Activated naive CD4-positive, alpha-beta T cell treated with anti-CD3 and anti-CD28 coated beads, Interleukin-2, amount 50 U/mL, for 16 hours (primary cell): ENCODE results near the gene RPL3.

Source experiments
- DNase-seq: peaks from one replicate; pipeline ENCODE4 v3.0.0-alpha.2; 2020

Gene RPL3

DNA sequence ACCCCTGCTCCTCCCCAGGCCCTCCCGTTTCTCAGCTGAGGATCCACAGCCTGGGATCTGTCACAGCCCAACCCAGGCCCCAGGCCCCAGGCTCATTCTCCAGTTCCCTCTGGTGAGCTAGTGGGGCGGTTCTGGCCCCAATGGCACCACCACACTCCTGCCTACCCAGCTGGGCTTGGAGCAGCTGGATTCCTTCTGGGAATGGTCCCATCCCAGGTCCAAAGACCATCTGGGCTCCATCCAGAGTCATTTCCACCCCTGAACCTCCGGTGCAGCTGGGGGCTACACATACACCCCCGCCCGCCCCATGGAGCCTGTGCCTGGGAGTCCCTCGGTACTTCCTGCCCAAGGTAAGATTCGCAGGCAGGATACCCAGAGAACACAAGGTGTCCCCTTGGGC lies 39.2 kb downstream of the RPL3 start:
- no peak for DNase-seq

GRCh38 chr22:39279170-39279850 lies 40.1 kb downstream of the RPL3 start:
- no peak for DNase-seq

- DNase-seq: no peak
Observed at GRCh38 chr22:39278040-39278439, 41.4 kb downstream of the RPL3 start.

GRCh38 chr22:39277142-39277607 lies 42.2 kb downstream of the RPL3 start:
- DNase-seq: no peak

DNA sequence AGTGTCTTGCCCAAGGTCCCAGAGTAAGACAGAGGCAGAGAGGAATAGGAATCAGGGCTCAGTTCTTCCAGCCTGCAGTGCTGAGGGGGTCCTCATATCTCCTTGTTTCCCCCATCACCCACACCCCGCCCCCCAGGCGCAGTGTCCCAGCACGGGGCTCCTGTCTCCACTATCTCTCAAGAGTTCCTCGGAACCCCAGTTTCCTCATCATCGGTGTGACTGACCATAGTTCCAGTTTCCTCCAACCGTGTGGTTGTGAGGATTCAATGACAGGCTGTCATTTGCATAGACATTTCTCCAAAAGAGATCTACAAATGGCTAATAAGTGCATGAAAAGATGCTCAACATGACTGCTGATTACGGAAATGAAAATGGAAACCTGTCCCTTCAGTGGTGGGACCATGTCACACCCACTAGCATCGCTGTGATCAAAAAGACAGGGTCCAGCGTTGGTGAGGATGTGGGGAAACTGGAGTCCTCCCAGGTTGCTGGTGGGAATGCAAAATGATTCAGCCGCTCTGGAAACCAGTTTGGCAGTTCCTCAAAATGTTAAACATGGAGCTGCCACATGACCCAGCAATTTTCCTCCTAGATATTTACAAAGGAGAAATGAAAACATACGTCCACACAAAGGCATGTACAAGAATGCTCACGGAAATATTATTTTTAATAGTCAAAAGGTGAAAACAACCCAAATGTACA lies 42.8 kb downstream of the RPL3 start:
- no peak for DNase-seq

DNA sequence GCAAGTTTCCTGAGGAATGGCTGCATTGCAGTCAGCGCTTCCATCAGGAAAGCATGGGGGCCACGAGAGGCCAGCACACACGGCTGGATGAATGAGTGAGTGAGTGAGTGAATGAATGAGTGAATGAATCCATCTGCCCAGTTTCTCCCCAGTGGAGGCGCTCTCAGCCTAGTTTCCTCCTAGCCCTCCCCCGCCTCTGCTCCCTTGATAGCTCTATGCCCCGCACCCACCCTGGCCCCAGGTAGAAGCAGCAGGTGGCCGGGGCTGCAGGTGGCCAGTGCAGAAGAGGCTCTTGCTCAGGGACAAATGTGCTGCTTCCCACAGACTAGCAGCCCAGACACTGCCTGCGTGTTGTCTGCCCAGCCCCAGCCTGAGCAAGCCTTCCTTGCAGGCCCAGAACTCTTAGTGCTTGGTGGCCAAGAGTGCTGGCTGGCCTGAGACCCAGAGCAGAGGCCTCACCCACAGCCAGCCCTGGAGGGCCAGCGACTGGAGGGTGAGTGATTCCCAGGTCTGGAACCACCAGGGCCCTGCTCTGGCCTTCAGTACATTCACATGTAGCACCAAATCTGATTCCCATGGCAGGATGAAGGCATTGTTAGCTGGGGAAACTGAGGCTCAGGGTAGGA lies 43.5 kb downstream of the RPL3 start:
- no peak for DNase-seq

DNA sequence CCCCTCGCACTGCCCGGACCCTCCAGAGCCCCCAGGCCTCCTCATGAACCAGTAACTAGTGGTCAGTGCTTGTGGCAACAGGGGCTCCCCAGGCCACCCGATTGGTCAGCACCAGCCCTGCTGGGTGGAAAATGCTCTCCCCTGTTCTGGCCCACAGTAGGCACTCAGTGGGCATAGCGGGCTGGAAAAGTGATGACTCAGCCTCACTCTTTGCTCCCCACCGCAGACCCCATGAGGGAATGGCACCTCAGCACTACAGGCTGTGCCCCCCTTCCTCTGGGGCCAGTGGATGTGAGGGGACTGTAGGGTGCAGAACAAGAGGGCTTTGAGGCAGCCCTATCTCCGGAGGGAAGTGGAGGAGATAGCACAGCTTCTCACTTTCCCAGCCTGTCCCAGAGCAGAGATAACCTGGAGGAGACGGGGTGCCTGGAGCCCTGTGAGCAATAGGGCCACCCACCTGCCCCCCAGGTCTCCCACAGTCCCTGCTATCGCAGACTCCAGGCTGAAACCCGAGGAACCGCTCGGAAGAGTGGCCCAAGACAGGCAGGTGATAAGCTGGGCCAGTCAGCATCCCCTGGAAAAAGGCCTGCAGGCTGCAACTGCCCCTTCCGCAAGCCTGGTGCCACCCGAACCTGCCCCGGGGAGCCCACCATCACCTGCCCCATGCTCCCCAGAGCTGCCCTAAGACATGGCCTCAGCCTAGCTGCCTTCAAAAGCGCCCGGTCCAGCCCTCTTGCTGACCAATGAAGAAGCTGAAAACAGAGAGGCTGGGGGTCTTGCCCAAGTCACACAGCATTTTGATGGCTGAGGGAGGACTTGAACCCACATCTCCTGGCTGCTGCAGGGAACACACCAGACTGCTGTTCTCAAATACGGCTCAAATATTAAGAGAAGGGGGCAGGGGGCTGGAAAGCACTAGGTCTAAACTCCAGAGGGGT lies 45.2 kb downstream of the RPL3 start:
- no peak for DNase-seq

DNA sequence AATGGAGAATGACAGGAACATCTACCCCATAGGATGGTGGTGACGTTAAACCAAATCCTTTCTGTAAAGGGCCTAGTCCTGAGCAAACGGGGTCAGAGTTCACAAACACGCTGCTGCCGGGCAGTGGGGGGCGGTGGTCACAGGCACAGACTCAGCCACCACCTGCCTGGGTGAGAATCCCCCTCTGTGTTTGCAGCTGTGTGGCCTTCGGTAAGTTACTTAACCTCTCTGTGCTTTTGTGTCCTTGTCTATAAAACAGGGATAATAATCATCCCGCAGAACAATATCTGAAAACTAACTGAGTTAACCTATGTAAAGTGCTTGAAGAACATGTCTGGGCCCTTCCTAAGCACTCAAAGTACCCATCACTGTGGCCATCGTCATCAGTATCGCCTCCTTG lies 48.6 kb downstream of the RPL3 start:
- no peak for DNase-seq

- DNase-seq: no peak
Observed at GRCh38 chr22:39270280-39270679, 49.1 kb downstream of the RPL3 start.

DNA sequence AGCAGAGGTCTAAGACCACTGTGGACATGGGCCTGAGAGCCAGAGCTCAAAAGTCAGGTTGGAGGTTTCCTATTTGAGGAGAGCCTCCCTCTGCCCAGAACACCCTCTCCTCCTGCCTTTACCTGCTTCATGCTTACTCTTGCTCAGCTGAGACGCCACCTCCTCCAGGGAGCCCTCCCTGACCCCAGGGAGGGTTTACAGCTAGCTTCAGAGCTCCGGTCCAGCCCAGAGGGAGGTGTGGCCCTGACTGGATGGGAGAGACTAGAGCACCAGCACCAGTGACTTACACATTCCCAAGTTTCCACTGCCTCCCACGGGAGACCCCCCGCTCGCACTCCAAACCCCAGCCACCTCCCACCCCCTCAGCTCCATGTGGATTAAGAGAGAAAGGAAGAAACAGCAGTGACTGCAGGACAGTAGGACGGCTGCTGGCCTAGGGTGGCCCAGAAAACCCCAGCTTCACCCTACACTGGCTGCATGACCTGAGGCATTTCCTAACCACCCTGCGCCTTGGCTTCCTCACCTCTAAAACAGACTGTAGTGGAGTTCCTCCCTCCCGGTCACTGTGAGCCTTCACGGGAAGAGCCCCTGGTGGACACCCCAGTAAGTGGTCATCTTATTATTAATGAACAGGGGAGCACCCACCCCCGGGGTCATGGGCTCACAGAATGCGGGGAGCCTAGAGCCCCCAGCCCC lies 50.2 kb downstream of the RPL3 start:
- no peak for DNase-seq

- DNase-seq: no peak
Observed at GRCh38 chr22:39268645-39269044, 50.8 kb downstream of the RPL3 start.

DNA sequence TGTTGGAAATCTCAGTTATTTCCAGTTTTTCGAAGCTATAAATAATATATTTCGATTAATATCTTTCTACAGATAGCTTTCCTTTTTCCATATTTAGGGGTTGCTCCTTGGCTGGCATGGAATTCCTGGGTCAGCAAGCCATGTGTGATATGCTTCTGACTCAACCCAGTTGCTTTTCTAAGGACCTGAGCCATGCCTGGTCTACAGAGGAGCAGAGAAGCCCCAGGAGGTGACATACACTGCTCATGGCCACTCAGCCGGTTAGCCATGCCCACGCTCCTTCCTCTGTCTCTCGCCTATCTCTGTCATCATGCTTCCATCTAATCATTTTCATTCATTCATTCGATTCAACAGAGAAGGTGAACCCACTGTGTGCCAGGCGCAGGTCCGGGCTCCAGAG lies 51.4 kb downstream of the RPL3 start:
- DNase-seq: no peak

DNA sequence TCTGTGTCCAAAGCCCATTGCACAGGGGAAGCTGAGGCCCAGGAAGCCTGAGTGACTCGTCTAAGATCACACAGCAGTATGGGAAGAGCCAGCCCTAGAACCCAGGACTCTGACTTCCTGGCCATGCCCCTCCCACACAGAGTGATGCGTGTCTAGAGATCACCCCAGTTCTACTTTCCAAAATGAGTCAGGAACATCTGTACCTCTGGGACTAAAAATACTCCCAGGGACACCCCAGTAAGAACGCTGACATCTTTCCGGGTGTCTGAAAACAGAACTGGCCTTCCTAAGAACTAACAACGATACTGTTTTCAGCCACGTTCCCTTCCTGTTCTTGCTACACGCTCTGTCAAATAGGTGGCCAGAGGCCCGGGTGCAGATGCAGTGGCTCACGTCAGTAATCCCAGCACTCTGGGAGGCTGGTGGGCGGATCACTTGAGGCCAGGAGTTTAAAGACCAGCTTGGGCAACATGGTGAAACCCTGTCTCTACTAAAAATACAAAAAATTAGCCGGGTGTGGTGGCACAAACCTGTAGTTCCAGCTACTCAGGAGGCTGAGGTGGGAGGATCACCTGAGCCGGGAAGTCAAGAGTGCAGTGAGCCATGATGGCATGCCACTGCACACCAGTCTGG lies 52.9 kb downstream of the RPL3 start:
- DNase-seq: no peak

DNA sequence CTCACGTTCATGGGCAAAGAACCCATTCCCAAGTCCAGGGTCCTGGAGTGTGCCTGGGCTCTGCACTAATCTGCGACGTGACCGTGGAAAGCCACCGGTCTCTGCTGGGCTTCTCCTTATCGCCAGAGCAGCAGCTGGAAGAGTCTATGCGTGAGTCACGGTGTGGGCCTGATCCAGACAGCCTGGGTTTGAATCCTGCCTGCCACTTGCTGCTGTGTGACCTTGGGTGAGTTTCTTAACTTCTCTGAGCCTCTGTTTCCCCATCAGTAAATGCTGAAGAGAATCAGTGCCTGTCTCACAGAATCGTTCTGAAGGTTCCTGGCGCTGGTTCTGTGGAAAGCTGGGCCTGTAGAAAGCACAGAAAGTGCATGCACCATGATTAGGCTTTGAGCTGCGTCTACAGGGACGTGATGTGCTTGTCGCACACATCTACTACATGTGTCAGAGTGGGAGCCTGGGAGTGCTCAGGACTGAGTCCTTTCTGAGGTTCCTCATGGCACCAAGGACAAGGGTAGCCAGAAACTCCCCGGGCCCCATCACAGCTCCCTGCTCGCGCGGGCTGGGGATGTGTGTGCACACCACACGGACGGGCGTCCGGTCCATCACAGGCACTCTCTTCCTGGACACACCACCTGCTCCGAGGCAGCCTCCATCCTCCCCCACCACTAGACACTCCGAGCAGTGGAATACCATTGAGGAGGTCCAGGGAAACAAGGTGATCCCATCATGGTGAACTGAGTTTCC lies 54.1 kb downstream of the RPL3 start:
- no peak for DNase-seq

- no peak for DNase-seq
Observed at GRCh38 chr22:39264349-39265038, 54.9 kb downstream of the RPL3 start.

GRCh38 chr22:39263626-39264348 lies 55.6 kb downstream of the RPL3 start:
- no peak for DNase-seq
